ENCODE results near the gene EVA1A. TPM values are rescaled to one million over a fixed set of nuclear protein-coding genes. Genes with fewer than 3 reads are reported as not detected.
"Not testable (repeated sequence)": the region's sequence is repeated elsewhere in the genome, so short reads cannot be mapped to it uniquely, and the experiment has no call there.

The EVA1A gene
- total RNA-seq, 4 donors from 2014 or later, result 0.46 to 1.3 (median 0.50) TPM; not detected in 1

GRCh38 chr2:75495862-75496261 lies 64.9 kb downstream of the EVA1A start:
- ATAC-seq (ENCODE audit: low FRiP score), result no peak
- no peak for TF ChIP-seq CTCF (IDR thresholded peaks at IDR 0.05)

DNA sequence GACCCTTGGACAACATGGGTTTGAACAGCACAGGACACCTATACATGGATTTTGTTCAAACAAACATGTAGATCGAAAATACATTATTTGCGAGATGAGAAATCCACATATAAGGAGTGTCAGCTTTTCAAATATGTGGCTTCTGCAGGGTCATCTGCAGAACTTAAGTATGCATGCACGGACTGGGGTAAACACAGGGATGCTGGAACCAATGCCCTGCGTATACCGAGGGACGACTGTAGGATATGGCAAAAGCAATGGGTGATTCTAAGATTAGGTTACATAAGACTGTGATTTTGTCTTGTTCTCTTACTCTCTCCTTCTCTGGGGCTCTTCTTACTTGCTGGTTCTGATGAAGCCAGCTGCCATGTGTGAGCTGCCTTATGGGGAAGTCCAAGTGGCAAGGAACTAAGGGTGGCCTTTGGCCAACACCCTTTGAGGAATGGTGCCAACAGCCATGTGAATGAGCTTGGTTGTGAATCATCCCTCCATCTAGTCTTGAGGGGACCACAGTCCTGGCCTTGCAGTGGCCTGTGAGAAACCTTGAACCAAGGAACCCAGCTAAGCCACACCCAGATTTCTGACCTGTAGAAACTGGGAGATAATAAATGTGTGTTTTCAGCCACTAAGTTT lies 66.5 kb downstream of the EVA1A start:
- no peak for DNase-seq (ENCODE audit: low spot score)
- no peak for TF ChIP-seq CTCF (IDR thresholded peaks at IDR 0.05)
- no peak for ATAC-seq (ENCODE audit: low FRiP score)

More at GRCh38 chr2:75495862-75496261, 64.9 kb downstream of the EVA1A start:
- DNase-seq (ENCODE audit: low spot score), result no peak

DNA sequence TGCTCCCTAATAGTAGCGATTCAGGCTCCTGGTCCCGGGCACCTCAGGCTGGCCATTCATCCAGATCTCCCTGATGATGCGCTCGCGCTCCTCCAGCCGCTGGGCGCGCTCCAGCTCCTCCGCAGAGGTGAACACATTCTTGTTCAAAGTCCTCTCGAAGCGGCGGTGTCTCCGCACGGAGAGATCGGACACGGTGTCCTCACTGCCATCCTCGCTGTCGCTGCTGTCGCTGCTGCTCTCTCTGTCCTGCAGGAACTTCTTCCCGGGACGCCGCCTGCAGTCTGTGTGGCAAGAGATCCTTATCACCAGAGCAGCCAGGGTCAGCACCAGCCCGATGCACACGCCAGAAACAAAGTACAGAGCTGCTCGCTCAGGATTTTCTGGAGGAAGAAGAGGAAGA lies 67.5 kb downstream of the EVA1A start:
- no peak for TF ChIP-seq CTCF (IDR thresholded peaks at IDR 0.05)
- no peak for ATAC-seq (ENCODE audit: low FRiP score)
- no peak for DNase-seq (ENCODE audit: low spot score)

DNA sequence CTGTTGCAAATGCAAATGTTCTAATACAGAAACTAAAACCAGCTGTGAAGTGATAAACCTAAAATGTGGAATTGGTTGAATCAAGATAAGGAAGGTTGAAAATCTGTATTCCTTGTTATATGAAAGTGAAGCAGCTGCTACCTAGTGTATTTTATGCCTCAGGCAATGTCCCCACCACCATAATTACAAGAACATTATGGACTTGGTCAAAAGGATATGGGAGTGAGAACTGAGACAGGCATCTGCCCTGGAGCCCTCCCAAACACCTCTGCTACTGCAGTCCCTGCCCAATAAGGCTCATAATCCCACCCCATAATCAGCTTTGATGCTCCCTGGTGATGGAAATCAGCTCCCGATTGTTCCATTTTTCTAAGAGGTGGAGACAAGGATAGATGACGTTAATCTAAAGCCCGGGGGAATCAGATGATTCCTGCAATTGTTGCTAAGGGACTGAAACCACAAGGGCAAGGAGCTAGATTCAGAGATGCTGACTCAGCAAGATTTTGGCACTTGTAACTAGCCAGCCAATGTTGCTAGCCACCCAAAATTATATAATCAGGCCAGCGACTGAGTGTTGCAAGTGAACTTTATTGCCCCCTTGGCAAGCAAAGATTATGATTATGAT lies 69.5 kb downstream of the EVA1A start:
- DNase-seq (ENCODE audit: low spot score), result no peak
- ATAC-seq (ENCODE audit: low FRiP score), result no peak
- no peak for TF ChIP-seq CTCF (IDR thresholded peaks at IDR 0.05)

- DNase-seq (ENCODE audit: low spot score) (no peak), ATAC-seq (ENCODE audit: low FRiP score) (no peak)
- no peak for TF ChIP-seq CTCF (IDR thresholded peaks at IDR 0.05)
Observed at GRCh38 chr2:75489721-75490120, 71.0 kb downstream of the EVA1A start.

- TF ChIP-seq CTCF (IDR thresholded peaks at IDR 0.05), result no peak
- ATAC-seq (ENCODE audit: low FRiP score), result no peak
- no peak for DNase-seq (ENCODE audit: low spot score)
Observed at GRCh38 chr2:75488157-75488556, 72.6 kb downstream of the EVA1A start.

GRCh38 chr2:75486735-75487134 lies 74.0 kb downstream of the EVA1A start:
- not testable (repeated sequence) for ATAC-seq (ENCODE audit: low FRiP score); DNase-seq (ENCODE audit: low spot score)
